ENCODE data around the gene MEF2C. TPM values are rescaled to one million over a fixed set of nuclear protein-coding genes. Genes with fewer than 3 reads are reported as not detected.

The MEF2C gene
- total RNA-seq, 1 experiment from 2014 or later, result 13.0 TPM

DNA sequence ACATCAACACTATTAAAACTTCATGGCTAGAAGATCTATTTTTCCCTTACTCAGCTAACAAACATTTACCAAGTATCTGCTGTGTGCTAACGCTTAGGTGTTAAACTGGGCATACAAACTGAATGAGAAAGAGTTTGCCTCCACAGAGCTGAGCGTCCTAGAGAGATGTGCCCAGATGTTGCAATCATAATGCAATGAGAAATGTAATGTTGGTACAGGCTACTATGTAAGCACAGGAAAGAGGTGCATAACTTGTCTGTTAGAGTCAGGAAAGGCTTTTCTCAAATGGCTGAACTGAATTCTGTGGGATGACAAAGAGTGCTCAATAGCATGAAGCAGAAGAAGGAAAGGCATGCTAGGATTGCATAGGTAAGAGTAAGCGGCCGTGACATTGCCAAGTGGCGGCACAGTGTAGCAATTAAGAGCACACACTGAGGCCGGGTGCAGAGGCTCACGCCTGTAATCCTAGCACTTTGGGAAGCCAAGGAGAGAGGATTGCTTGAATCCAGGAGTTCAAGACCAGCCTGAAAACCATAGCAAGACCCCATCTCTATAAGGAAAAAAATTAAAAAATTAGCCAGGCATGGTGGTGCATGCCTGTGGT lies 137.8 kb downstream of the MEF2C start:
- Histone ChIP-seq H2AFZ (ENCODE audit: low read depth, low read length, poor library complexity, severe bottlenecking) (no peak overlapping the region), H4K20me1 (ENCODE audit: insufficient read depth) (no peaks in the 10 kb centered on the region), H3K4me1 (ENCODE audit: control insufficient read depth in 1 of 2, insufficient read depth in 2 of 2, low read length in 2 of 2) (peaks cover 25 to 28% of the 10 kb centered on the region in 2 experiments), H3K4me3 (replicated peaks in 1 of 2; ENCODE audit: low read depth in 1 of 2, low read length in 2 of 2) (no peak overlapping the region), H3K4me2 (ENCODE audit: low read length) (no peak overlapping the region), H3K79me2 (ENCODE audit: insufficient read depth, low read length) (no peaks in the 10 kb centered on the region), H3K9me3 (ENCODE audit: control insufficient read depth in 1 of 2, insufficient read depth in 1 of 2, low read depth in 1 of 2, low read length in 2 of 2) (no peaks in the 10 kb centered on the region), H3K36me3 (ENCODE audit: control insufficient read depth in 1 of 2, insufficient read depth in 2 of 2, low read length in 2 of 2) (no peaks in the 10 kb centered on the region), H3K27ac (ENCODE audit: low read depth, low read length) (no peak overlapping the region), H3K9ac (ENCODE audit: low read length) (no peak overlapping the region), H3K27me3 (ENCODE audit: insufficient read depth, low read length) (no peaks in the 10 kb centered on the region), H3K9me2 (ENCODE audit: insufficient read depth) (no peaks in the 10 kb centered on the region)
- no peak for ATAC-seq
- no peak for DNase-seq (ENCODE audit: low read depth, low spot score)
- no TSS peak for BruUV-seq (replicated peaks)
- RAD21 ChIA-PET (ENCODE audit: low non-redundant PET in 1 of 2, low total read pairs in 2 of 2, uncharacterized antibody in 2 of 2, unreplicated experiment in 2 of 2), result no interaction called here
- intact Hi-C loops (cut with micrococcal nuclease), result no loop called here
- CTCF ChIA-PET, result no interaction called here
- TF ChIP-seq TCF7L2 (IDR thresholded peaks at IDR 0.05; ENCODE audit: borderline replicate concordance, extremely low read depth, insufficient read depth, insufficient read length) (no peak), CEBPB (IDR thresholded peaks at IDR 0.05; ENCODE audit: low read depth) (peak; percentile 66), SRF (IDR thresholded peaks at IDR 0.05; ENCODE audit: low read depth) (no peak)
- TF ChIP-seq, protein P1, sequence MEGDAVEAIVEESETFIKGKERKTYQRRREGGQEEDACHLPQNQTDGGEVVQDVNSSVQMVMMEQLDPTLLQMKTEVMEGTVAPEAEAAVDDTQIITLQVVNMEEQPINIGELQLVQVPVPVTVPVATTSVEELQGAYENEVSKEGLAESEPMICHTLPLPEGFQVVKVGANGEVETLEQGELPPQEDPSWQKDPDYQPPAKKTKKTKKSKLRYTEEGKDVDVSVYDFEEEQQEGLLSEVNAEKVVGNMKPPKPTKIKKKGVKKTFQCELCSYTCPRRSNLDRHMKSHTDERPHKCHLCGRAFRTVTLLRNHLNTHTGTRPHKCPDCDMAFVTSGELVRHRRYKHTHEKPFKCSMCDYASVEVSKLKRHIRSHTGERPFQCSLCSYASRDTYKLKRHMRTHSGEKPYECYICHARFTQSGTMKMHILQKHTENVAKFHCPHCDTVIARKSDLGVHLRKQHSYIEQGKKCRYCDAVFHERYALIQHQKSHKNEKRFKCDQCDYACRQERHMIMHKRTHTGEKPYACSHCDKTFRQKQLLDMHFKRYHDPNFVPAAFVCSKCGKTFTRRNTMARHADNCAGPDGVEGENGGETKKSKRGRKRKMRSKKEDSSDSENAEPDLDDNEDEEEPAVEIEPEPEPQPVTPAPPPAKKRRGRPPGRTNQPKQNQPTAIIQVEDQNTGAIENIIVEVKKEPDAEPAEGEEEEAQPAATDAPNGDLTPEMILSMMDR (IDR thresholded peaks at IDR 0.05 in 2 of 3, conservative IDR thresholded peaks at IDR 0.05 in 1 of 3; ENCODE audit: borderline replicate concordance in 1 of 3, insufficient read depth in 1 of 3, low read depth in 2 of 3, low read length in 2 of 3), result no peak
- TF ChIP-seq, protein P2, sequence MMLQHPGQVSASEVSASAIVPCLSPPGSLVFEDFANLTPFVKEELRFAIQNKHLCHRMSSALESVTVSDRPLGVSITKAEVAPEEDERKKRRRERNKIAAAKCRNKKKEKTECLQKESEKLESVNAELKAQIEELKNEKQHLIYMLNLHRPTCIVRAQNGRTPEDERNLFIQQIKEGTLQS (IDR thresholded peaks at IDR 0.05), result no peak
- POLR2A ChIA-PET, result no interaction called here

DNA sequence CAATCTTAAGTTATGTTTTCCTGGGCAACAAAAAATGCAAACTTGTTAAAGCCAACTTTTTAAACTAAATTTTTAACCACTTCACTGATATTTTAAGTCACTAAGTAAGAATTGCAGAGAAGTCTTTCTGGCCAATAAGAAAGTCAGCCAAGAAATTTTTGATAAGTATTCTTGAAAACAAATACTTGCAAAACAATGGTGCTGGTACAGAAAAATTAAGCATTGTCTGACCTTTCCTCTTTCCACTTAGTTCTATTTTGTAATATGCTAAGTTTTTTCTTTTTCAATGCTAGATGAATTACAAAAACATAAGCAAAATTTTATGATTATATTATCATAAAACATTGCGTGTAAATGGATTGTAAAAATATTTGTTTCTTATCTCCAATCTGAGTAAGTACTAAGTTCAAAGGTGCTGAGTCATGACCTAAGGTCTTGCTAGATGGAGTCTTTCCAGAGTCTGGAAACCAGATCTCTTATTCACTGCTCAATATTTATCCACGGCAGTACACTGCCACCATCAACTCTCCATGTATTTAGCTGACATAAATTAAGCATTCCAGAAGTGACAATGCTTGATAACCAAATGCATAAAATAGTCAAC lies 139.7 kb downstream of the MEF2C start:
- Histone ChIP-seq H4K20me1 (ENCODE audit: insufficient read depth) (no peaks in the 10 kb centered on the region), H3K36me3 (ENCODE audit: control insufficient read depth in 1 of 2, insufficient read depth in 2 of 2, low read length in 2 of 2) (no peaks in the 10 kb centered on the region), H3K4me1 (ENCODE audit: control insufficient read depth in 1 of 2, insufficient read depth in 2 of 2, low read length in 2 of 2) (peaks cover 25 to 28% of the 10 kb centered on the region in 2 experiments), H3K9me2 (ENCODE audit: insufficient read depth) (no peaks in the 10 kb centered on the region), H3K4me3 (replicated peaks in 1 of 2; ENCODE audit: low read depth in 1 of 2, low read length in 2 of 2) (no peak overlapping the region), H3K27me3 (ENCODE audit: insufficient read depth, low read length) (no peaks in the 10 kb centered on the region), H3K79me2 (ENCODE audit: insufficient read depth, low read length) (no peaks in the 10 kb centered on the region), H3K9me3 (ENCODE audit: control insufficient read depth in 1 of 2, insufficient read depth in 1 of 2, low read depth in 1 of 2, low read length in 2 of 2) (no peaks in the 10 kb centered on the region), H3K27ac (ENCODE audit: low read depth, low read length) (peak overlapping the region; percentile 53; the same call in 1 of the 2 replicates), H3K4me2 (ENCODE audit: low read length) (peak overlapping the region; percentile 52), H3K9ac (ENCODE audit: low read length) (no peak overlapping the region), H2AFZ (ENCODE audit: low read depth, low read length, poor library complexity, severe bottlenecking) (peak overlapping the region; percentile 77)
- ChIA-PET CTCF (no interaction called here), RAD21 (ENCODE audit: low non-redundant PET in 1 of 2, low total read pairs in 2 of 2, uncharacterized antibody in 2 of 2, unreplicated experiment in 2 of 2) (no interaction called here), POLR2A (no interaction called here)
- ATAC-seq (peak; percentile 84), DNase-seq (ENCODE audit: low read depth, low spot score) (peak; percentile 28)
- intact Hi-C loops (cut with micrococcal nuclease), result no loop called here
- TF ChIP-seq SIN3A (IDR thresholded peaks at IDR 0.05; ENCODE audit: low read depth) (no peak), JUND (IDR thresholded peaks at IDR 0.05) (peak; percentile 46), SP1 (IDR thresholded peaks at IDR 0.05; ENCODE audit: low read depth) (peak; percentile 41; the same call in 1 of the 2 replicates), RAD21 (IDR thresholded peaks at IDR 0.05; ENCODE audit: low read depth) (0 out of 2 replicates have a peak, but pooled peaks have one; percentile 2), ZFX (IDR thresholded peaks at IDR 0.05) (no peak), CBX3 (IDR thresholded peaks at IDR 0.05; ENCODE audit: low read depth) (peak; percentile 16; the same call in 1 of the 2 replicates), FOSL1 (IDR thresholded peaks at IDR 0.05; ENCODE audit: low read depth) (peak; percentile 61), TCF7L2 (IDR thresholded peaks at IDR 0.05; ENCODE audit: borderline replicate concordance, extremely low read depth, insufficient read depth, insufficient read length) (peak; percentile 79), CEBPB (IDR thresholded peaks at IDR 0.05; ENCODE audit: low read depth) (0 out of 2 replicates have a peak, but pooled peaks have one; percentile 2)
- BruUV-seq (replicated peaks), result no TSS peak
